ENCODE measurements around the gene SYT8. TPM values are rescaled to one million over a fixed set of nuclear protein-coding genes. Genes with fewer than 3 reads are reported as not detected.

SYT8 gene
- total RNA-seq, 4 donors from 2014 or later: 2.0 TPM; not detected in 3

DNA sequence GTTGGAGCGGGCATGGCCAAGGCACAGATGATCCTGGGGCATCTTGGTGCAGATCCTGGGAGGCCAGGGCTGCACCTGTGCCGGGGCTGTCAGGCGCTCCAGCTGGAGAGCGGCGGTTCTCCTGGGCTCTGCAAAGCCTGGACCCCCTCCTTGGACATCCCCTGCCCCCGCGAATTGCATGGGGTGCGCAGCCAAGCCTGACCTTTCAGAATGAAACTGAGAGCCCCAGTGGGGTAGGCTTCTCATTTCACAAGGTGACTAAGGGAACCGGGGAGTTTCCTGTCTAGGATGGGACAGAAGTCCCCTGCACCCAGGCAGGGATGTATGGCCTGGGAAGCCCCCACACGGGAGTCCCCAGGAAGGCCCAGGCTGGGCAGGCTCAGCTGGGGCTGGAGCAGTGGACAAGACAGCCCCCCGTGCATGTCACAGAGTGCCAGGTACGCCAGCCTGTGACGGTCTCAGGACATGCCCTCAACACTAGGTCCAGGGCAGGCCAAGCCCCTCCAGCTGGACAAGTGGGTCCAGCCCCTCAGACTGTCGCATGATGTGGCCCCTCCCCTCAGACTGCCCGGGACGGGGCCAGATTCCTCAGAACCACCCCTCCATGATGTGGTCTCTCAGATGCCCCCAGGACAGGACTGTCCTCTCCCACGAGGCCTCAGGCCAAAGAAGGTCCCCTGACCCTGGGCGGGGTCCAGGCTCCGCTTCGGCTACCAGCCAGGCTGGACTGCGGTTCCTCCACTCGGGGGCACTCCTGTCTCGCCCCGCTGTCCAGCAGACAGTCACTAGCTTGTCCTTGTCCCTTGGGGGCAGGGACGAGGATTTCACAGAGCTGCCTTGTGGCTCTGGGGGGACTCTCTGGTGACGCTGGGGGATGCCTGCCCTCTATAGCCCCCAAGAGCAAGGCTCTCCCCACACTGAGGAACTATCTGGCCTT lies 20.4 kb downstream of the SYT8 start:
- H3K4me3 ChIP-seq: no peak overlapping the region
- intact Hi-C loops (cut with DNase I; ENCODE audit: low total_unique reads): no loop called here
- no peak for TF ChIP-seq POLR2A (IDR thresholded peaks at IDR 0.05)
- TF ChIP-seq, protein P1, sequence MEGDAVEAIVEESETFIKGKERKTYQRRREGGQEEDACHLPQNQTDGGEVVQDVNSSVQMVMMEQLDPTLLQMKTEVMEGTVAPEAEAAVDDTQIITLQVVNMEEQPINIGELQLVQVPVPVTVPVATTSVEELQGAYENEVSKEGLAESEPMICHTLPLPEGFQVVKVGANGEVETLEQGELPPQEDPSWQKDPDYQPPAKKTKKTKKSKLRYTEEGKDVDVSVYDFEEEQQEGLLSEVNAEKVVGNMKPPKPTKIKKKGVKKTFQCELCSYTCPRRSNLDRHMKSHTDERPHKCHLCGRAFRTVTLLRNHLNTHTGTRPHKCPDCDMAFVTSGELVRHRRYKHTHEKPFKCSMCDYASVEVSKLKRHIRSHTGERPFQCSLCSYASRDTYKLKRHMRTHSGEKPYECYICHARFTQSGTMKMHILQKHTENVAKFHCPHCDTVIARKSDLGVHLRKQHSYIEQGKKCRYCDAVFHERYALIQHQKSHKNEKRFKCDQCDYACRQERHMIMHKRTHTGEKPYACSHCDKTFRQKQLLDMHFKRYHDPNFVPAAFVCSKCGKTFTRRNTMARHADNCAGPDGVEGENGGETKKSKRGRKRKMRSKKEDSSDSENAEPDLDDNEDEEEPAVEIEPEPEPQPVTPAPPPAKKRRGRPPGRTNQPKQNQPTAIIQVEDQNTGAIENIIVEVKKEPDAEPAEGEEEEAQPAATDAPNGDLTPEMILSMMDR (IDR thresholded peaks at IDR 0.05): no peak

DNA sequence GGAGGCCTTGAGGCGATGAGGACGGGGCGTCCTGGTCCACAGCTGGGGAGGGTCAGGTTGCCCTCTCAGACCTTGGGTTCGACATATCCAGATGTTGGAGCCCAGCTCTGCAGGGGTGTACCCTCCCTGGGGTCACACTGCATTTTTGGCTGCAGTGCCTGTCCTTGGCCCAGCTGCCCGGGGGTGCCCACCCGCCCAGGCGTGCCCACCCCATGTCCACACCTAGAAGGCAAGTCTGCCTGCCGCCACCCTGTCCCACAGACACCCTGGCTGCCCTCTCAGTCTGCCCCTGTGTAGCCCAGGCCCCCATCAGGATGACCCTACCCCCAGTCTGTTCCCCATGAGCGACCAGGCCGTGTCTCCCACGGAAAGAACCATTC lies 21.1 kb downstream of the SYT8 start:
- no peaks in the 10 kb centered on the region for H3K36me3 ChIP-seq
- no peak overlapping the region for H3K4me3 ChIP-seq
- no peak overlapping the region for H3K27ac ChIP-seq
- intact Hi-C loops (cut with DNase I; ENCODE audit: low total_unique reads): no loop called here
- DNase-seq: no peak
- no peaks in the 10 kb centered on the region for H3K27me3 ChIP-seq
- TF ChIP-seq, protein P1 (IDR thresholded peaks at IDR 0.05): no peak
- no peak for TF ChIP-seq POLR2A (IDR thresholded peaks at IDR 0.05)
- H3K9me3 ChIP-seq: no peaks in the 10 kb centered on the region
- no peaks in the 10 kb centered on the region for H3K4me1 ChIP-seq

More for the DNA sequence above, 20.4 kb downstream of the SYT8 start:
- H3K36me3 ChIP-seq: no peaks in the 10 kb centered on the region
- H3K9me3 ChIP-seq: no peaks in the 10 kb centered on the region
- H3K4me1 ChIP-seq: no peaks in the 10 kb centered on the region
- H3K27me3 ChIP-seq: no peaks in the 10 kb centered on the region
- H3K27ac ChIP-seq: no peak overlapping the region
- no peak for DNase-seq

DNA sequence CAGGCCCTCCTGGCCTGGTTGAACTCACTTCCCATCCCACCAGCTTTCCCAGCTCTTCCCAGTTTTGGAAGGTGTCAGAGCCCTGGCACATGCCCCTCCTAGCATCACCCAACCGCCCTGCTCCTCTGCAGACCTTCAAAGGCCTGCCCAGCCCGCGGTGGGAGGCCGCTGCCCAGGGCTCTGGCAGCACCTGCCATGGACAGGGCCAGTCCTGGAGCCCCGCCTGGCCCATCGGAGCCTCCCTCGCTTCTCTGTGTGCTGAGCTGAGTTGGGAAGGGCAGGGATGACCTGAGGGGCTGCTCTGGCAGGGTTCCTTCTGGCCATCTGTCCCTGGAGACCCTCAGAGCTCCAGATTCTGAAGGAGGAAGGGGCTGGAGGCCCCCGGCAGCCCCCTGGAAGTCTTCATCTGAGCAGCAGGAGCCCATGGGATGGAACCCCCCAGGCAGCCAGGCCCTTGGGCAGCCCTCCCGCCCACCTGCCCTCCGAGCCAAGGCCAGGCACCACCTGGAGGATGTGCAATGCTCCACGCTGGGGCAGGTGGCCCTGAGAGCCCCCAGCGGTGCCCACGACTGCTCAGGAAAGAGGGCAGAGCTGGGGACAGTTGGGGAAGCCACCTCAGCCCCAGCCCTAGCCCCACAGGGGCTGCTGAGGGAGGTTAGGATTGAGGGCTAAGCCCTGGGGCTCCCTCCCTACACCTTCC lies 21.7 kb downstream of the SYT8 start:
- intact Hi-C loops (cut with DNase I; ENCODE audit: low total_unique reads): no loop called here

GRCh38 chr11:1857064-1857463 lies 22.3 kb downstream of the SYT8 start:
- intact Hi-C loops (cut with DNase I; ENCODE audit: low total_unique reads): no loop called here
- Histone ChIP-seq H3K36me3 (no peaks in the 10 kb centered on the region), H3K27ac (no peak overlapping the region), H3K4me1 (no peaks in the 10 kb centered on the region), H3K27me3 (no peaks in the 10 kb centered on the region), H3K4me3 (no peak overlapping the region), H3K9me3 (no peaks in the 10 kb centered on the region)
- DNase-seq: no peak
- TF ChIP-seq POLR2A (IDR thresholded peaks at IDR 0.05): no peak
- TF ChIP-seq, protein P1 (IDR thresholded peaks at IDR 0.05): no peak

More for the DNA sequence above, 21.7 kb downstream of the SYT8 start:
- Histone ChIP-seq H3K36me3 (no peaks in the 10 kb centered on the region), H3K27ac (no peak overlapping the region), H3K27me3 (no peaks in the 10 kb centered on the region), H3K4me1 (no peaks in the 10 kb centered on the region), H3K9me3 (no peaks in the 10 kb centered on the region), H3K4me3 (no peak overlapping the region)
- TF ChIP-seq, protein P1 (IDR thresholded peaks at IDR 0.05): no peak
- no peak for TF ChIP-seq POLR2A (IDR thresholded peaks at IDR 0.05)
- DNase-seq: no peak

DNA sequence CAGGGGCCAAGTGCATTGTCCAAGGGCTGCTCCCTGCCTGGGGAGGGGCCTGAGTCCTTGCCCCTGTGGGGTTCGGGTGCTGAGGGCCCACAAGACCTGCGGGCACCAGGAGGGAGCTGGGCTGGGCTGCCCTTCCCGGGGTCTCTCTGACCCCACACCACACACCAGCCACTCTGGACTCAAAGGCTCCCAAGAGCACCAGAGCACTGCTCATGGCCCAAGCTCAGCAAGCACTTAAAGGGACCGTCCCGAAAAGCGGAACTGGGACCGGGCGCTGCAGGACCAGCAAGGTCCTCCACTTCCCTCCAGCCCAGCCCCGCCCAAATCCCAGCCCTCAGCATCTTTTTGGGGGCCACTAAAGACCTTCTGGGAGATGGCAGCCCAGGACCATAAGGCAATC lies 23.4 kb downstream of the SYT8 start:
- Histone ChIP-seq H3K27ac (no peak overlapping the region), H3K4me3 (no peak overlapping the region), H3K27me3 (no peaks in the 10 kb centered on the region), H3K4me1 (no peaks in the 10 kb centered on the region), H3K9me3 (no peaks in the 10 kb centered on the region), H3K36me3 (no peaks in the 10 kb centered on the region)
- no peak for DNase-seq
- intact Hi-C loops (cut with DNase I; ENCODE audit: low total_unique reads): no loop called here
- TF ChIP-seq, protein P1 (IDR thresholded peaks at IDR 0.05): no peak
- no peak for TF ChIP-seq POLR2A (IDR thresholded peaks at IDR 0.05)

All from uterus (tissue), 4 donors.